Muscle of arm (tissue), 14 donors: ENCODE data around the gene TMBIM1. TPM values are rescaled to one million over a fixed set of nuclear protein-coding genes. Genes with fewer than 3 reads are reported as not detected.
A peak's percentile ranks its signal among the peaks of the same experiment; 100 is the strongest.

Experiments used
- DNase-seq: peaks from one replicate; pipeline ENCODE4 v3.0.0-alpha.2; 2013
- long read RNA-seq, 11 donors: transcript quantifications; one replicate each; lab custom pipeline, GENCODE V29; 2026
- polyA plus RNA-seq, 12 donors: library from polyadenylated mRNA; unstranded; fragments of 120-200 nt; gene quantifications; one replicate each; pipeline ENCODE4 v1.2.1, GENCODE V29; 2013; ENCODE audit not compliant: insufficient read length in 12 of 12

The TMBIM1 gene, protein sequence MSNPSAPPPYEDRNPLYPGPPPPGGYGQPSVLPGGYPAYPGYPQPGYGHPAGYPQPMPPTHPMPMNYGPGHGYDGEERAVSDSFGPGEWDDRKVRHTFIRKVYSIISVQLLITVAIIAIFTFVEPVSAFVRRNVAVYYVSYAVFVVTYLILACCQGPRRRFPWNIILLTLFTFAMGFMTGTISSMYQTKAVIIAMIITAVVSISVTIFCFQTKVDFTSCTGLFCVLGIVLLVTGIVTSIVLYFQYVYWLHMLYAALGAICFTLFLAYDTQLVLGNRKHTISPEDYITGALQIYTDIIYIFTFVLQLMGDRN
- polyA plus RNA-seq: 100 to 1,000 TPM in 4 of 12 donors, 10 to 100 TPM in 7, not detected in 1; 81.2 to 112 (median 93.7) TPM
- long read RNA-seq, donor 1, transcript TMBIM1-201 (12 exons, 2,371 nt): major isoform, 49 of 57 reads
- long read RNA-seq, donor 1, partial matches to known transcripts: 0 of 57 reads
- long read RNA-seq, donor 1, other reads (novel, unspliced or antisense): 5 of 57 reads
- long read RNA-seq, donor 2, transcript TMBIM1-201 (12 exons, 2,371 nt): major isoform, 38 of 54 reads
- long read RNA-seq, donor 2, partial matches to known transcripts: 5 of 54 reads
- long read RNA-seq, donor 2, other reads (novel, unspliced or antisense): 6 of 54 reads
- long read RNA-seq, donor 3, transcript TMBIM1-201 (12 exons, 2,371 nt): major isoform, 17 of 17 reads
- long read RNA-seq, donor 3, partial matches to known transcripts: 0 of 17 reads
- long read RNA-seq, donor 3, other reads (novel, unspliced or antisense): 0 of 17 reads
- long read RNA-seq, donor 4, transcript TMBIM1-201 (12 exons, 2,371 nt): major isoform, 10 of 10 reads
- long read RNA-seq, donor 4, partial matches to known transcripts: 0 of 10 reads
- long read RNA-seq, donor 4, other reads (novel, unspliced or antisense): 0 of 10 reads
- long read RNA-seq, donor 5, transcript TMBIM1-201 (12 exons, 2,371 nt): major isoform, 34 of 43 reads
- long read RNA-seq, donor 5, partial matches to known transcripts: 0 of 43 reads
- long read RNA-seq, donor 5, other reads (novel, unspliced or antisense): 5 of 43 reads
- long read RNA-seq, donor 6, transcript TMBIM1-201 (12 exons, 2,371 nt): major isoform, 12 of 13 reads
- long read RNA-seq, donor 6, partial matches to known transcripts: 0 of 13 reads
- long read RNA-seq, donor 6, other reads (novel, unspliced or antisense): 0 of 13 reads
- long read RNA-seq, donor 7, transcript TMBIM1-201 (12 exons, 2,371 nt): major isoform, 9 of 10 reads
- long read RNA-seq, donor 7, partial matches to known transcripts: 0 of 10 reads
- long read RNA-seq, donor 7, other reads (novel, unspliced or antisense): 0 of 10 reads
- long read RNA-seq, donor 8, transcript TMBIM1-201 (12 exons, 2,371 nt): major isoform, 27 of 30 reads
- long read RNA-seq, donor 8, partial matches to known transcripts: 0 of 30 reads
- long read RNA-seq, donor 8, other reads (novel, unspliced or antisense): 0 of 30 reads
- long read RNA-seq, donor 9, transcript TMBIM1-201 (12 exons, 2,371 nt): major isoform, 12 of 13 reads
- long read RNA-seq, donor 9, partial matches to known transcripts: 0 of 13 reads
- long read RNA-seq, donor 9, other reads (novel, unspliced or antisense): 0 of 13 reads
- long read RNA-seq, donor 10, transcript TMBIM1-201 (12 exons, 2,371 nt): major isoform, 23 of 25 reads
- long read RNA-seq, donor 10, partial matches to known transcripts: 0 of 25 reads
- long read RNA-seq, donor 10, other reads (novel, unspliced or antisense): 0 of 25 reads
- long read RNA-seq, donor 11, transcript TMBIM1-201 (12 exons, 2,371 nt): major isoform, 28 of 31 reads
- long read RNA-seq, donor 11, partial matches to known transcripts: 0 of 31 reads
- long read RNA-seq, donor 11, other reads (novel, unspliced or antisense): 0 of 31 reads

DNA sequence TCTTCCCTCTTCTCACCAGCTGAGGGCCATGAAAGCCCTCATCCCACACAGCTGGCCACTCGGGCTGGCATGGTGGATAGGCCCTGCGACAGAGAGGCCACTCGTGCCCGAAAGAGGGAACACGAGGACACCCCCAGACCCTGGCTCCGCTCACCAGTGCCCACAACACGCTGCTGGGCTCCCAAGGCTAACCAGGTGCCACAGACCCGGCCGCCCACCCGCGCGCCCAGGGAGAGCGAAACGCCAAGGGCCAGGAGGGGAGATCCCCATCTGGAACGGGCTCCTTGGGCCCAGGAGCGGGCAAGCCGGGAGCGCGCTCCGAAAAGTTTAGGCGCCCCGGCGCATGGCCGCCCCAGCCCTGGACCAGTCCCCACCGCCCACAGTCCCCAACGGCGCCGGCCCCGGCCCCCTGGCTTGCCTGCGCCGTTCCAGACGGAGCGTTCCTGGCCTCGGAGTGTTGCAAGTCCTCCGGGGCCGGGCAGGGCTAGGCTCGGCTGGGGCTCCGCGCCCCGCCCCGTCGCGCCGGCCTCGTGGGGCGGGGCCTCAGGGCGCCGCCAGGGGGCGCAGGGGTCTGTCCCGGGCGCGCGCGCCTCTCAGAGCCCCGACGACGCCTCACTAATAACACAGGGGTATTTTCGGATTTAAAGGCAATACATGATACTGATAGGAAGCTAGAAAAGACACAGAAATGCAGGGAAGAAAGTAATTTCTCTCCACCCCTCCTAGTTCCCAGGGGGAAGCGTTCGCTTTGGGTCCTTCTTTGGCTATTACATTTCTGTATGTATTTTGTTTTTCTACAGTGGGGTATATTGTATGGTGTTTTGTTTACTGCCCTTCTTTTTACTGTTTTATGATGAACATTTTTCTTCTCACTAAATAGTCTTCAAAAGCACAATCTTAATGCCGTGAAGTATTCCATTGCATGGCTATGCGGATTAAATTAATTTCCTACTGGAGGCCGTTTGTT, at the start of gene TMBIM1:
Gene TMBIM1, minus strand, starts transcription at position 456 of the 967 bp plus-strand sequence. CDS start 10,362 bp downstream, outside the sequence.
- DNase-seq: peak; percentile 68

DNA sequence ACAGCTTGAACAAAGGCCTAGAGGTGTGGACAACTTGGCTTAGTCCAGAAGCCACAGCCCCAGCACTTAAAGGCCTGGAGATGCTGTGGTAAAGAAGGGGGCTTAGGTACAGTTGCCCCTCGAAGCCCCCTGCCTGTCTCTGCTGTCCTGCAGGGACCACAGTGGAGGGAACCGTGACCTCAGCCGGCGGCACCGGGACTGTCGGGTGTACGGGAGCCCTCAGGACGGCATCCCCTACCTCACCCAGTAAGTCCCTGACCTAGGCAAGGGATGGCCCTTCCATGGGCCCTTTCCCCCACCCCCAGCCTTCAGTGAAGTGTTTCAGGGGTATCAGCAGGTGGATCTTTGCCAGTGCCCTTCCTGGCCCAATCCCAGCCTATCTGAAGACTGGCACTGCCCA, 49.1 kb upstream of the TMBIM1 start:
- no peak for DNase-seq

DNA sequence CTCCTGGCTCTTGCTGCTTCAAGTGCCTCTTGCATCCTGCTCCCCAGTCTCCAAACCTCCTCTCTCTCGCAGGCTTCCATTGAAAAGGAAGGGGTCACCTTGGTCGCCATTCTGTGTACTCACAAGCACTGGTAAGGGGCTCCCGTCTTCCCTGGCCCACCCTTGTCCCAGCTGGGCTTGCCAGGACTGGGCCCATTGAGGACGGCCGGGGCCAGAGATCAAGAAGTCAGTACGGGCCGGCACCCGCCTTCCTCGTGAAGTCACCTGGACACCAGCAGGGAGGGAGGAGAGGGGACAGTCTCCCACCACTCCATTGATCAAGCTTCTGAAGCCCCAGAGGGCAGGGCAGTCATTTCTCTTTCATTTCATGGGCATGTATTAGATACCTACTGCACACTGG, 48.4 kb upstream of the TMBIM1 start:
- DNase-seq: no peak

DNA sequence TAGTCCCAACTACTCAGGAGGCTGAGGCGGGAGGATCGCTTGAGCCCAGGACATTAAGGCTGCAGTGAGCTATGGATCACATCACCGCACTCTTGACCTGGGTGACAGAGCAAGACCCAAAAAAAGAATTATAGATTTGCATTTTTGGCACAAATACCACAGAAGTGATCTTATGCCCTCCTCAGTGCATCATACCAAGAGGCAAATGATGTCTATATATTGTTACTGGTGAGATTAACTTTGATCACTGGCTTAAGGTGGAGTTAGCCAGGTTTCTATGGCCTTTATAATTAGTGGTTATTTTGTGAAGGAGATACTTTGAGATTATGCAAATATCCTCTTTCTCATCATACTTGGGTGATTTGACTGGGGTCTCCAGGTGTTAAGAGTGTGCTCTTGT, 42.2 kb upstream of the TMBIM1 start:
- DNase-seq: no peak

DNA sequence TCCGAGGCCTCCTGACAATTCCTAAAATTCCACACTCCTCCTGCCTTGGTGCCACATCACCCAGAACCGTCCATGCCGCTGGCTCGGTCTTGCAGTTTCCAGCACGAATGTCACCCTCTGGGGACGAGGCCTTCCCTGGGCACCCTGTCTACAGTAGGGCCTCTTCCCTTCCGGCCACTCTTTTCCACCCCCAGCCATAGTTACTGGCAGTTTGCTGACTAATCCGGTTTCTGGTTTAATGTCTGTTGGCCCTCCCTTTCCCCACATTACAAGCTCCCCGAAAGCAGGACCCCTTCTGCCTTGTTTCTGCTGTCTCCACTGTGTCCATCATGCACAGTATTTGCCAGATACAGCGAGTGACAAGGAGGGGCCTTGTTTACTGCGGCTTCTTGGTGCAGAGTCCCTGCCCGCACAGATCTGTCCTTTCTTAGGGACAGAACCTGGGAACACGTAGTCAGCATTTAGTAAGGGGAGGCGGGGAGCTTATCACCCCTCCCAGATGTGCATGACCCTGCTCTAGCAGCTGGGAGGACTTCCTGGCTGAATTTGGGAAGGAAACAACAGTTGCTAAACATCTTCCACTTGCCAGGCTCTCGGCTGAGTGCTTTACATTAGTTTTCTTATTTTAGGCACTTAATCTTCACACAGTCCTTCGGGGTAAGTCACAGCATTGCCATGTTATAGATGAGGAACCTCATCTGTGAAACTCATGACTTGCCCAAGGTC, 40.8 kb upstream of the TMBIM1 start:
- DNase-seq: peak; percentile 23

DNA sequence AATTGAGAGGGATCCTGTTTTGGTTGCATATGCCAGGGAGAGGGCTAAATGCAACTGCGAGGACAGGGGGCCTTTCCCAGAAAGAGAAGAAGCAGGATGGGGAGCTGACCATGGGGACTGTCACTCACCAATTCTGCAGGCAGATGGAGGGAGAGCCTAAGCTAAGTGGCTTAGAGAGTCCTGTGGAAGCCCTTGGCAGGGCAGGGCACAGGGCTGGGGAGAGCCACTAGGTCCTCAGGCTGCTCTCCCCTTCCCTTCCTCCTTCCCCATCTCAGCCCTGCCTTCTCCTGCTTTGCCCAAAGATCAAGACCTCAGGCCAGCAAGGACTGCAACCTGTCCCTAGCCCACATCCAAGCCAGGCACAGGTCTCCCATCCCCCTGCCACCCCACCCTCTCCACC, 40.0 kb upstream of the TMBIM1 start:
- DNase-seq: no peak

DNA sequence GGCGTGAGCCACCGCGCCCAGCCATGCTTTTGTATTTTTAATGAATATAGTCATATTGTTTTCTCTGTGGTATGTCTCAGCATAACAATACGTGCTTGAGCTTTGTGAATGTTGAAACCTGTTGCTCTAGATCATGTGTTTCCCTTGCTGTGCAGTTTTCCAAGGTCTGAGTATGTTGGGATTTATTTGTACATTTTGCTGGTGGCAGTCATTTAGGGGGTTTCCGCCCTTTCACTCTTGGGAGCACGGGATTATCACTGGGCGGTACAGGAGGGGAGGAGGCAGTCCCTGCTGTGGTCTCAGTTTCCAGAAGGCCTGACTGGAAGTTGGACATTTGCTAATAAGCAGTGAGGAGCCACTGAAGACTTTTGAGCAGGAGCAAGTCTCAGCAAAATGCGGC, 39.4 kb upstream of the TMBIM1 start:
- DNase-seq: no peak

DNA sequence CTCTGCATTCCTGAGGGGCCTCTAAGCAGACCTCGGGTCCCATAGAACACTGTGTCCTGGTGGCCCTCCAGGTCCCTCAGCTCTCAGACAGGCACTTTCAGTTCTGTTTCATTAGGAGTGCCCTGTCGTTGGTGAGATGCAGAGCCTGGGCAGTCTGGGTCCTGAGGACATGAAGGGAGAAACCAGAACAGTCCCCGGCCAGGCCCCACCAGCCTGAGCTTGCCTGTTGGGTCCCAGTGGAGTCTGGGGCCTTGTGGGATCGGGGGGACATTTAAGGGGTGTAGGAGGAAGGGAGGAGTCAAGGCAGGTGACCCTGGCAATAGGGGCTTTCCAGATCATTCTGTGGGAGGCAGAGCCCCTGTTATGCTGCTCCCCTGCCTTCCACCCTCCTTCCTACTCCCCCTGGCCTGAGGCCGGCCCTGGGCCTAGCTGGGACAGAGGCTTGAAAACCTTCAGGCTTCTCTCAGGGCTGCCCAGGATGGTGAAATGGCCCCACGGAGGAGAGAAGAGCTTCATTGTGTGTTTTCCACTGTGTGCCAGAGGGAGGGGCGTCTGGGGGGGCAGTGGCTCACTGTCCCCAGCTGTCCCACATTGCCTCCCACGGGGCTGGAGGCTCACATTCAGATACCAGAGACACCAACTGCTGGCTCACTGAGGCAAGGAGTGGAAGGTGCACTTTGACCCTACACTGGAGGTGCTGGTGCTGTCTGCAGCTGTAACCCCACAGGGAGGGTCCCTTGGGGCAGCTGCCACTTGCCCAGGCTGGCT, 37.7 kb upstream of the TMBIM1 start:
- no peak for DNase-seq

DNA sequence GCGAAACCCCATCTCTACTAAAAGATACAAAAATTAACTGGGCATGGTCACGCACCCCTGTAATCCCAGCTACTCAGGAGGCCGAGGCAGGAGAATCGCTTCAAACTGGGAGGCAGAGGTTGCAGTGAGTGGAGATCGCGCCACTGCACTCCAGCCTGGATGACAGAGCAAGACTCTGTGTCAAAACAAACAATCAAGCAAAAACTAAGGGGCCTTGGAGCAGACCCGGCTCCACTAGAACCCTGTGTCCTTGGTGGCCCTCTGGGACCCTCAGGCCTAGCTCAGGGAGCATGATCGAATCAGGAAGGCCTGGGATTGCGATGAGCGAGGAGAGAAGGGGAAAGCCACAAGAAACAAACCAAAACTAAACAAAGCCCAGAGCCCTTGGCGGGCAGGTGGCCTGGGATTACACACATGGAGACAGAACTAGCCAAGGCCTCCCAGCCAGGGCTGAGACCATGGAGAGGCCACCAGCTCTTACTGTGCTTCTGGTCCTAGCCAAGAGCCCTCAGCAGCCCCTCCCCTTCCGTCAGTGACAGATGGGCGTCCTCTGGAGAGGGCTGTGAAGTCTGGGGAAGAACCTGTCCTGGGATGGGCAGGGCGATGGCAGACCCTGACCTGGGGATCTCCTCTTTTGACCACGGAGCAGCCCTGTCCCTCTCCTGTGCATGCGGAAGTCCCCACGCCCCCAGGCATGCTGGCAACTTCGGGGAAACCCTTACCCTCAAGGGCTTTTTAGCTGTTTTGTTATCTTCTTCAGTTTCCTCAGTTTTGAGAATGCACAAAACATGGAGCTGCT, 36.9 kb upstream of the TMBIM1 start:
- DNase-seq: no peak

DNA sequence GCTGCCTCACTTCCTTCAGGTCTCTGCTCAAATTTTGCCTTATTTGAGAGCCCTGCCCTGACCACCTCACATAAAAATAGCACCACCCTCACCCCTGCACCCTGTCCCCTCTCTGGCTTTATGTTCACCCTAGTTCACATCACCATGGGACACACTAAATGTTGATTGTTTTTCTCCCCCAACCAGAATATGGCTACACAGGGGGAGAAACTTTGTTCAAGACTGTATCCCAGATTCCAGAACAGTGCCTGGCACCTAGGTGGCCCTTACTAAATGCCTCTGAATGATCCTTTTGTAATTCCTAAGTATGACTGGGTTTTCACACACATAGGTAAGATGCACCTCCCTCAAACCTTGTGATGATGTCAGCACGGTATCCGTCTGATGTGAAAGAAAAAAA, 36.0 kb upstream of the TMBIM1 start:
- no peak for DNase-seq

DNA sequence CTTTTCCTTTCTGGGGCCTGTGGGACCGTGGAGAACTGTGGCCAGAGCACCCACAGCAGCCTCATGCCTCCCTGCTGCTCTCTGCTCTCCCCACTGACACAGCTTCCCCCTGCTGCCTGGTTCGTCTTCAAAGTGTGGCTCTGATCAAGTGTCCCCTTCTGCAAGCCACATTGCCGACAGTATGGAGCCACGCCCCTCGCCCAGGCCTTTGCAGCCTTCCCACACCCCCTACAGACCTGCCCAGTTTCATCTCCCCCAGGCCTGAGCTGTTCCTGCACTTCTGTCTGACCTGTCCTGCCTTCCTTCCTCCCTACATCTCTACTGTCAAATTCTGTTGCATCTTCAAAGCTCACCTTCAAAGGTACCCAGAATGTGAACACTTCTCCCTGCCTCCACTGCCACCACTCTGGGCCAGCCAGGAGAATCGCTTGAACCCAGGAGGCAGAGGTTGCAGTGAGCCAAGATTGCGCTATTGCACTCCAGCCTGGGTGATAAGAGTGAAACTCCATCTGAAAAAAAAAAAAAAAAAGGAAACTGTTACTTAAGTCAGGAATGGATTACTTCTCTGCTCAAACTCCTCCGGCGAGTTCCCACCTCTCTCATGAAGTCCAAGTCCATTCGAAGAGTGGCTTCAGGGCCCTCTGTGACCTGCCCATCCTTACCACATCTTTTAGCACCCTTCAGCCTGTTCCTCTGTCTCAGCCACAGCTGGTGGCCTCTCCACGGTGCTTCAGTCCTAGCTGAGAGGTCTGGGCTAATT, 35.3 kb upstream of the TMBIM1 start:
- no peak for DNase-seq

DNA sequence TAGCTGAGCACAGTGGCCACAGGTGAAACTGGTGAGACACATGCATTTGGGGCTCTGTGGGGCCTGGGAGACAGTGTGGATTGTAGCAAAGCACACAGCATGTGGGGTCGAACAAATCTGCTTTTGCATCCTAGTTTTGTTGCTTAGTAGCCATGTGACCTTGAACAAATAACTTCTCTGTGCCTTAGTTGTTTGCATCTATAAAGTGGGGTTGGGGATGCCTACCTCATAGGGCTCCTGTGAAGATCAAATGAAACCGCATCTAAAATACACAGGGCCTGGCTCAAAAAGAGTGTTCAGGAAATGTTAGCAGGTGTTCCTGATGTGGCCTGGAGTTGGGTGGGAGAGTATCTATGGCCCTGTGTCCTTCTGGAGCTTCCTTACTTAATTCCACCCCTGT, 34.0 kb upstream of the TMBIM1 start:
- no peak for DNase-seq

DNA sequence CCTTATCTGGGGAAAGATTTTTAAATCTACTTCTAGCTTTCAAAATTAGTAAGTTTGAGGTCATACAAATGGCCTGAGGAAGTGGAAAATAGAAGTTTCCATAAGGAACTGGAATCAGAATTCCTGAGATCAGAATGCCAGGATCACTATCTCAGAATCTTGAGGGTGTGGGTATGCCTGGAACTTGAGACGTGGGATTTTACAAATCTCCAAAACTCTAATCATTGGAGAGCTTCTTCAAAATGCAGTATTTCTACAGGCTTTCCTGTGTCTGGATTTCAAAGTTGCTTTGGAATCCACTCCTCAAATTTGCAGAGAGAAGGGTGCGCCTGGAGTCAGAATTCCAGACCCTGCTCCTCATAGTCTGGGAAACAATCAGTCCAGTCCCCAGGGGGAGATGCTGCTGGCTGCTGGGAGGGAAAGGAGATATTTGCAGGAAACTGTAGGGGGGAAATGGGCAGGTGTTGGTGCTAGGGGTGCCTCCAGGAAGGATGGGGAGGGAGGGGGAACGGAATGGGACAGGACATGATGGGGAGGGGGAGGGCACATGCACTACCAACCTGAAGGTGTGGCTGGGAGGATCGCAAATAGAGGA, 33.4 kb upstream of the TMBIM1 start:
- DNase-seq: no peak

DNA sequence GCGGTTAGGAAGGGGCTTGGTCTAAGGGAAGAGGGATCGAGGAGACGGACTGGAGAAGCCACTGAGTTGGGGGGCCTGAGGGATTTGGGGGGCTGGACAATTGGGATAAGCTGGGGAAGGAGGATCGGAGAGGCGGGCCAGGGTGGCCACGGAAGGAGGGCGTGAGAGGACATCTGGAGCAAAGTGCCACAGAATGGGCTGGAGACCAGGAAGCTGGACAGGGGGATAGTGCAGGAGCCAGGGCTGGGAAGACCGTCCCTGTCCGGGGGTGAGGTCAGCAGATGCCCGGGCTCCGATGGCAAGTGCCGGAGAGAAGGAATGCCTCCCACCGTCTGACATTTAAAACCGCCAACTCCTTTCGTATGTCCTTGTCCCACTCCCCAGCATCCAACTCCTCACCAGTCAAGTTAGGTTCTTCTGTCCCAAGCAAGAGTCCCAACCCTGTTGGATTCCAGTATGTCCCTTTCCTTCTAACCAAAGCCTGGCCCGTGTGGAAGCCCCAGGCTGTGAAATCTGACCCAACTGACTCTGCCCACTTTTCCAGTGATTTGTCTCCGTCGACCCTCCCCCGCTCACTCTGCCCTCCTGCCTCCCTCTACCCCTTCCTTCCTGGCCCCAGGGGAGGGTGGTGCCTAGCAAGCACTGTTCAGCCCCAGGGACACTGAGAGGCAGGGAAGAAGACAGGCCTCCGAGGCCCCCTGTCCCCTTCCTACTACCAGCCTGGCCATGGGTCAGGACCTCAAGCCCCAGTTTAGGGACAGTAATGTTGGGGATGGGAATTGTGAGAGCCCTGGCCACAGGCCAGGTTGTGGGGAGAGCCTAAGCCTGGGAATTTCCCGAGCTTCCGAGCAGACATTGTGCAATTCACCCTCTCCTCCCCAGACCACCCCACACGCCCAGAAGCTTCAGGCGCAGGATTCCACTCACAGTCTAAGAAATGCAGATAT, 31.5 kb upstream of the TMBIM1 start:
- DNase-seq: peak; percentile 35
